HepG2 (cell line): ENCODE results near the gene SERTAD2. TPM values are rescaled to one million over a fixed set of nuclear protein-coding genes. Genes with fewer than 3 reads are reported as not detected.
A peak's percentile ranks its signal among the peaks of the same experiment; 100 is the strongest.

Experiments
- CHD2 ChIP-seq: IDR thresholded peaks from 2 replicates; pipeline ENCODE4 v1.6.1; 2011; ENCODE audit warnings: low read depth, low read length, improper control_type of control experiment
- KDM4B ChIP-seq: sonication (generic); formaldehyde crosslinking; IDR thresholded peaks from 2 replicates; pipeline ENCODE4 v1.4.0; 2020; ENCODE audit warnings: missing genetic modification reagents
- MTERF4 ChIP-seq: sonication (generic); formaldehyde crosslinking; IDR thresholded peaks from 2 replicates; pipeline ENCODE4 v1.8.0; 2023; ENCODE audit warnings: mild to moderate bottlenecking, missing genetic modification reagents
- SRF ChIP-seq: IDR thresholded peaks from 2 replicates; pipeline ENCODE4 v1.6.1; 2011; ENCODE audit warnings: mild to moderate bottlenecking, low read depth, low read length, moderate library complexity
- TFE3 ChIP-seq: IDR thresholded peaks from 2 replicates; pipeline ENCODE4 v1.6.1; 2016
- ZHX1 ChIP-seq: sonication (generic); formaldehyde crosslinking; IDR thresholded peaks from 2 replicates; pipeline ENCODE4 v1.8.1; 2022; ENCODE audit warnings: low read depth, mild to moderate bottlenecking, missing genetic modification reagents
- ZNF407 ChIP-seq: sonication (generic); formaldehyde crosslinking; IDR thresholded peaks from one replicate; pipeline ENCODE4 v1.5.1; 2020; ENCODE audit warnings: mild to moderate bottlenecking, missing genetic modification reagents; ENCODE audit errors: not compliant biosample characterization
- ZSCAN29 ChIP-seq: sonication (generic); formaldehyde crosslinking; conservative IDR thresholded peaks from 2 replicates; pipeline ENCODE4 v1.4.0; 2020; ENCODE audit warnings: mild to moderate bottlenecking, missing genetic modification reagents
- polyA plus RNA-seq, 8 experiments: library from polyadenylated mRNA; depleted of rRNA in 3 of 8; stranded (reverse) in 7 of 8; unstranded in 1 of 8; fragments of >200 nt; fragmentation: Illumina TruSeq in 4 of 8; extraction: Trizol in 4 of 8; gene quantifications; 2 replicates each; pipeline versions ENCODE4 v1.2.1 to v1.2.3, GENCODE V29; 2011 to 2016; ENCODE audit warnings: low read depth in 4 of 8, missing spikeins in 1 of 8, mixed read lengths in 1 of 8; ENCODE audit not compliant: insufficient read depth in 1 of 8
- total RNA-seq, 5 experiments: library from RNA; depleted of rRNA; stranded (reverse); fragments of >200 nt; fragmentation: Illumina TruSeq; extraction: Trizol; gene quantifications; 2 replicates each; pipeline ENCODE4 v1.2.3, GENCODE V29; 2016; ENCODE audit warnings: low read depth in 1 of 5
- TF ChIP-seq, protein P1 (sequence below): sonication (generic); formaldehyde crosslinking; IDR thresholded peaks from 2 replicates; pipeline ENCODE4 v1.4.0; 2020; ENCODE audit warnings: missing genetic modification reagents

SERTAD2 gene
- total and polyA plus RNA-seq, 2 of the 13 experiments (the other 11 are each of a cell fraction or from before 2014, with no cell fraction given), result 6.7 to 22.6 TPM

- no peak for TF ChIP-seq ZNF407
- no peak for TF ChIP-seq SRF
- 0 out of 2 replicates have a peak, but pooled peaks have one; percentile 11 for TF ChIP-seq TFE3
- no peak for TF ChIP-seq MTERF4 (CRISPR knock-in tag)
- no peak for TF ChIP-seq KDM4B
- TF ChIP-seq ZHX1 (CRISPR knock-in tag), result no peak
- TF ChIP-seq, protein P1, sequence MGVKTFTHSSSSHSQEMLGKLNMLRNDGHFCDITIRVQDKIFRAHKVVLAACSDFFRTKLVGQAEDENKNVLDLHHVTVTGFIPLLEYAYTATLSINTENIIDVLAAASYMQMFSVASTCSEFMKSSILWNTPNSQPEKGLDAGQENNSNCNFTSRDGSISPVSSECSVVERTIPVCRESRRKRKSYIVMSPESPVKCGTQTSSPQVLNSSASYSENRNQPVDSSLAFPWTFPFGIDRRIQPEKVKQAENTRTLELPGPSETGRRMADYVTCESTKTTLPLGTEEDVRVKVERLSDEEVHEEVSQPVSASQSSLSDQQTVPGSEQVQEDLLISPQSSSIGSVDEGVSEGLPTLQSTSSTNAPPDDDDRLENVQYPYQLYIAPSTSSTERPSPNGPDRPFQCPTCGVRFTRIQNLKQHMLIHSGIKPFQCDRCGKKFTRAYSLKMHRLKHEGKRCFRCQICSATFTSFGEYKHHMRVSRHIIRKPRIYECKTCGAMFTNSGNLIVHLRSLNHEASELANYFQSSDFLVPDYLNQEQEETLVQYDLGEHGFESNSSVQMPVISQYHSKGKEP (CRISPR knock-in tag), result no peak
- no peak for TF ChIP-seq CHD2
- TF ChIP-seq ZSCAN29 (CRISPR knock-in tag), result no peak
These were observed 1.2 kb downstream of the SERTAD2 start (continued) for GRCh38 chr2:64652231-64653108.
